Measurements from ENCODE around the gene RNF220.
"Not testable (repeated sequence)": the region's sequence is repeated elsewhere in the genome, so short reads cannot be mapped to it uniquely, and the experiment has no call there.

The RNF220 gene

DNA sequence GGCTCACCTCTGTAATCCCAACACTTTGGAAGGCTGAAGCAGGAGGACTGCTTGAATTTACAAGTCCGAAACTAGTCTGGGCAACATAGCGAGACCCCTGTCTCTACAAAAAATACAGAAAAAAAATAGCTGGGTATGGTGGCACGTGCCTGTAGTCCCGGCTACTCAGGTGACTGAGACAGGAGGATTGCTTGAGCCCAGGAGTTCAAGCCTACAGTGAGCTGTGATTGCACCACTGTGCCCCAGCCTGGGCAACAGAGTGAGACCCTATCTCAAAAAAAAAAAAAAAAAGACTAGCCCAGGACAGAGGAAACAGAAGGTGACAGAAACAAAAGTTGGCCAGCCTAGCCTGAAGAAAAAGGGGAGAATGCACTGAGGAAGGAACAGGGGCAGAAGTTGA lies 290.6 kb downstream of the RNF220 start:
- in situ Hi-C loops (cut with MboI; ENCODE audit: low pct_unique_long_range_greater_than_20kb, low sequenced_read_pairs, unreplicated experiment) = no loop called here
- DNase-seq (ENCODE audit: low spot score) = no peak
- TF ChIP-seq, protein P1, sequence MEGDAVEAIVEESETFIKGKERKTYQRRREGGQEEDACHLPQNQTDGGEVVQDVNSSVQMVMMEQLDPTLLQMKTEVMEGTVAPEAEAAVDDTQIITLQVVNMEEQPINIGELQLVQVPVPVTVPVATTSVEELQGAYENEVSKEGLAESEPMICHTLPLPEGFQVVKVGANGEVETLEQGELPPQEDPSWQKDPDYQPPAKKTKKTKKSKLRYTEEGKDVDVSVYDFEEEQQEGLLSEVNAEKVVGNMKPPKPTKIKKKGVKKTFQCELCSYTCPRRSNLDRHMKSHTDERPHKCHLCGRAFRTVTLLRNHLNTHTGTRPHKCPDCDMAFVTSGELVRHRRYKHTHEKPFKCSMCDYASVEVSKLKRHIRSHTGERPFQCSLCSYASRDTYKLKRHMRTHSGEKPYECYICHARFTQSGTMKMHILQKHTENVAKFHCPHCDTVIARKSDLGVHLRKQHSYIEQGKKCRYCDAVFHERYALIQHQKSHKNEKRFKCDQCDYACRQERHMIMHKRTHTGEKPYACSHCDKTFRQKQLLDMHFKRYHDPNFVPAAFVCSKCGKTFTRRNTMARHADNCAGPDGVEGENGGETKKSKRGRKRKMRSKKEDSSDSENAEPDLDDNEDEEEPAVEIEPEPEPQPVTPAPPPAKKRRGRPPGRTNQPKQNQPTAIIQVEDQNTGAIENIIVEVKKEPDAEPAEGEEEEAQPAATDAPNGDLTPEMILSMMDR (IDR thresholded peaks at IDR 0.05; ENCODE audit: extremely low read depth, insufficient read depth, missing control alignments) = no peak

DNA sequence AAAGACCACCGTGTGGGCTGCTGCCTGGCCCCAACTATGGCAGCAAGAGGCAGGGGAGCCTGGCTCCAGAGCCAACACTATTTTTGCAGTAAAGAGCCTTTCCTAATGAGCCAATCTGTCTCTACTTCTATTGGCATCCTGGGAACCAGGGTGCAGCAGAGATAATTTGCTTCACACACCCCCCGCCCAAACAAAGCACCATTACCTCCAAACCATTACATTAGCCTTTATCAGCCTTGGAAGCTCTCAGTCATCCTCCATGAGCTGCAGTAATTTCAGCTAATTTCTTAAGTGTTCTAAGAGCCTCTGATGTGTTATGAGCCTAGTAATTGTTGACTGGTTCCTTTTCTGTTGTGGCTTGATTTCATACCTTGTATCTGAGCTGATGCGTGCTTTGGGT lies 291.0 kb downstream of the RNF220 start:
- DNase-seq (ENCODE audit: low spot score) = no peak
- TF ChIP-seq, protein P1 (IDR thresholded peaks at IDR 0.05; ENCODE audit: extremely low read depth, insufficient read depth, missing control alignments) = no peak
- in situ Hi-C loops (cut with MboI; ENCODE audit: low pct_unique_long_range_greater_than_20kb, low sequenced_read_pairs, unreplicated experiment) = no loop called here

DNA sequence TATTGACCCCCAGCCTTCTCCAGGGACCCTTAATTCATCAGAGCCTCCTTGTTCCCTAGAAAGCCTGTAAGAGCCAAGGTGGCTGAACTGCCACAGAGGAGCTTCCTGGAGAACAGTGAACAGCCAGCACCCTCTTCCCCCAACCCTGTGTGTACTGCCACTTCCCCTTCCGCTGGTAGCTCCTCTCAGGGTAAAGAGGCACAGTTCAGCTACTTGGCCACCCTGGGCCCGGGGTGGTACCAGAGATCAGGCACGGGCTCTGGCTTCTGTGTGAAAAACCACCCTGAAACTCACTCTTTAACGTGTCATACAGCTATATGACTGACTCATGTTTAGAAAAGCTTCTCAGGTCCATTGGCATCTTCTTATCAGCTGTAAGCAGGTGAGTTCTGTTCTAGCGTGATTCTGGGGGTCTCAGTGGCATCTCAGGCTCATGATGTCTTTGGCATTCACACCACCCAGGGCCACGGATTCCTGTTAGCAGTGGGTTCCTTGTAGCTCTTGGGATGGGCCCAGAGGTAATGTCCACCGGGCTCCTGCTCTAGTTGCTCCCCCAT lies 291.8 kb downstream of the RNF220 start:
- in situ Hi-C loops (cut with MboI; ENCODE audit: low pct_unique_long_range_greater_than_20kb, low sequenced_read_pairs, unreplicated experiment) = no loop called here
- DNase-seq (ENCODE audit: low spot score) = no peak
- TF ChIP-seq, protein P1 (IDR thresholded peaks at IDR 0.05; ENCODE audit: extremely low read depth, insufficient read depth, missing control alignments) = no peak

DNA sequence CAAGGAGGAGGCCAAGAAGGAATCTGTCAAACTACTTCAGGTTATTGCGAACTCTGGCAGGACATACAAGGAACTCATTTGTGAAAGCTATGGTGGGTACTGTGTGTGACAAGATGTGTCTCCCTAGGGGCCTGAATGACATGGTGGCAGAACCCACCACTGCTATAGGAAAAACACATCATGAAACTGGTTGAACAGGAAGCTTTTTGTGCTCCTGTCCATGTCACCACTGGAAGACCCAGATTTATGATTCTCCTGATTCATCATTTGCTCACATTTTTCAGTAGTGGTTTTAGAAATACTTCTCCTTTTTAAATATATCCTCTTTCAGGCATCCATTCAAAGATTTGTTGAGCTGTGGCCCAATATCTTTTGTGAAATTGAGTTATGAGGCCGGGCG lies 293.1 kb downstream of the RNF220 start:
- DNase-seq (ENCODE audit: low spot score) = no peak
- in situ Hi-C loops (cut with MboI; ENCODE audit: low pct_unique_long_range_greater_than_20kb, low sequenced_read_pairs, unreplicated experiment) = no loop called here
- TF ChIP-seq, protein P1 (IDR thresholded peaks at IDR 0.05; ENCODE audit: extremely low read depth, insufficient read depth, missing control alignments) = no peak

DNA sequence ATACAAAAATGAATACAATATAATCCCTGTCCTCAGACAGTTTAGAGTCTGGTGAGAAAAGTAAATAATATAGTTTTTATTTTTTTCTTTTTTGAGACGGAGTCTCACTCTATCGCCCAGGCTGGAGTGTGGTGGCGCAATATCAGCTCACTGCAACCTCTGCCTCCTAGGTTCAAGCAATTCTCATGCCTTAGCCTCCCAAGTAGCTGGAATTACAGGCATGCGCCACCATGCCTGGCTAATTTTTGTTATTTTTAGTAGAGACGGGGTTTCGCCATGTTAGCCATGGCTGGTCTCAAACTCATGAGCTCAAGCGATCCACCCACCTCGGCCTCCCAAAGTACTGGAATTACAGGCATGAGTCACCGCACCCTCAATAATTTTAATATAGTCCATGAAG lies 294.3 kb downstream of the RNF220 start:
- in situ Hi-C loops (cut with MboI; ENCODE audit: low pct_unique_long_range_greater_than_20kb, low sequenced_read_pairs, unreplicated experiment) = not testable (repeated sequence)

DNA sequence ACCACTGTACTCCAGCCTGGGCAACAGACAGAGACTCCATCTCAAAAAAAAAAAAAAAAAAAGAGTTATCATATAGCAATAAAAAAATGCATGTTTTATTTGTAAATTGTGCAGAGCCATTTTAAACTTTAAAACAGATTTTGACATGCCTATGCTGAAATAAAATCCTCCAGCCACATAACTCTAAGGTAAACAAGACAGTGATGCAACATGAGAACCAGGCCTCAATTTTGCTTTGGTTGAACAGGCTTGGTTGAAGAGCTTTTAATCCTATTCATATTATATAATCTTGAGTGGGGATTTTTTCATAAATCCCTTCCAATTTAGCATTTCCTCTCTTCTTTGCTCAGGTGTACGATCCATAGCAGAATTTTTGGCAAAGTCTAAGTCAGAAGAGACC lies 295.5 kb downstream of the RNF220 start:
- in situ Hi-C loops (cut with MboI; ENCODE audit: low pct_unique_long_range_greater_than_20kb, low sequenced_read_pairs, unreplicated experiment) = no loop called here

More for the DNA sequence above, 294.3 kb downstream of the RNF220 start:
- DNase-seq (ENCODE audit: low spot score) = not testable (repeated sequence)

DNA sequence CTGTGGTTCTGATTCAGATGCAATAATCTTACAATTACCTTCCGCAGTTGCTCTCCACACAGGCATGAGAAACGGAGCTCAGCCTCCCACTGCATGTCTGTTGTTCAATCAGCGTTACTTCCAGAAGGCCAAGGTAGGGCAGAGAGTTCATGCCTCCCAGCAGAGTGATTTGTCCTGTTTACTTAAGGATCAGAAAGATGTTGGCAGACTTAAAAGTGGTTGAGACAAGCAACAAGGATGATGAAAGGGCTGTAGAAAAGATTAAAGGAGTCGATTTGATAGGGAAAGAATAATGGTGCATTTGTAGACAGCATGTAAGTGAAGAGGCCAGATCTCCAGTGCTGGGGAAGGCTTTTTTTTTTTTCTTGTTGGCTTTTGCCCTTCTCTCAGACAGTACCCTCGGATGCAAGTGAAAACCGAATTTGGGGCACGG lies 296.1 kb downstream of the RNF220 start:
- DNase-seq (ENCODE audit: low spot score) = no peak
- in situ Hi-C loops (cut with MboI; ENCODE audit: low pct_unique_long_range_greater_than_20kb, low sequenced_read_pairs, unreplicated experiment) = no loop called here
- TF ChIP-seq, protein P1 (IDR thresholded peaks at IDR 0.05; ENCODE audit: extremely low read depth, insufficient read depth, missing control alignments) = no peak

More for the DNA sequence above, 295.5 kb downstream of the RNF220 start:
- no peak for DNase-seq (ENCODE audit: low spot score)
- TF ChIP-seq, protein P1 (IDR thresholded peaks at IDR 0.05; ENCODE audit: extremely low read depth, insufficient read depth, missing control alignments) = no peak

All from GM13977 (cell line).